ENCODE results near the gene CORO7. TPM values are rescaled to one million over a fixed set of nuclear protein-coding genes. Genes with fewer than 3 reads are reported as not detected.

CORO7 gene
- total RNA-seq, 4 donors from 2014 or later = 11.0 to 38.9 (median 17.8) TPM

DNA sequence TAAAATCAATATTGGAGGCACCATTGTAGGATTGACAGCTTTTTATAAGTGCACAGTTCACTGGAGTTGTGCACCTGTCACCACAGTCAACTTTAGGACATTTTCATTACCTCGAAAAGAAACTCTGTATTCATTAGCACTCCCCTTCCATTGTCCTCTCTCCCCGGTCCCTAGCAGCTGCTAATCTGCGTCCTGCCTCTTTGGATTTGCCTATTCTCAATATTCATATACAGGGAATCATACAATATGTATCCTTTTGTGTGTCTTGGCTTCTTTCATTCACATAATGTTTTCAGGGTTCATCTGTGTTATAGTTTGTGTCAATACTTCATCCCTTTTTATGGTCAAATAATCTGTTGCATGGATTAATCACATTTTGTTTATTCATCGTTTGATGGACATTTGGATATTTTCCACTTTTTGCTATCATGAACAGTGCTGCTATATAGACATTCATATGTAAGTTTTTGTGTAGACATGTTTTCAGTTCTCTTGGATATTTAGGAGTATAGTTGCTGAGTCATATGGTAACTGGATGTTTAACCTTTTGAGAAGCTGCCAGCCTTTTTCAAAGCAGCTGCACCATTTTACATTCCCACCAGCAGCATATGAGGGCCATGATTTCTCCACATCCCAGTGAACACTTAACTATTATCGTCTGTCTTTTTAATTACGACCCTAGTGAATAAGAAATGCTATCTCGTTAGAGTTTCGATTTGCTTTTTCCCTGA is 19.1 kb upstream of the CORO7 start:
- H3K27me3 ChIP-seq = no peaks in the 10 kb centered on the region
- WGBS, 2 donors (ENCODE audit: low coverage in 1 of 2) = 50 to 87% methylated on average over 8 of the region's 8 CpGs
- H3K4me3 ChIP-seq = no peak overlapping the region
- ATAC-seq = no peak
- no peaks in the 10 kb centered on the region for H3K4me1 ChIP-seq
- H3K27ac ChIP-seq = no peak overlapping the region
- no peaks in the 10 kb centered on the region for H3K9me3 ChIP-seq
- peaks cover 0 to 95% of the 10 kb centered on the region in 2 donors for H3K36me3 ChIP-seq
- TF ChIP-seq POLR2AphosphoS5 (IDR thresholded peaks at IDR 0.05) (no peak), EP300 (IDR thresholded peaks at IDR 0.05) (no peak), CTCF (IDR thresholded peaks at IDR 0.05) (no peak), POLR2A (IDR thresholded peaks at IDR 0.05) (no peak)

GRCh38 chr16:4433914-4434787 is 17.8 kb upstream of the CORO7 start:
- no peak overlapping the region for H3K4me3 ChIP-seq
- ATAC-seq = no peak
- H3K9me3 ChIP-seq = no peaks in the 10 kb centered on the region
- H3K27ac ChIP-seq = no peak overlapping the region
- no peaks in the 10 kb centered on the region for H3K27me3 ChIP-seq
- H3K4me1 ChIP-seq = no peaks in the 10 kb centered on the region
- TF ChIP-seq POLR2A (IDR thresholded peaks at IDR 0.05) (no peak), CTCF (IDR thresholded peaks at IDR 0.05) (no peak), POLR2AphosphoS5 (IDR thresholded peaks at IDR 0.05) (no peak), EP300 (IDR thresholded peaks at IDR 0.05) (no peak)
- WGBS, 2 donors (ENCODE audit: low coverage in 1 of 2) = 76 to 86% methylated on average over 3 to 9 of the region's 12 CpGs
- H3K36me3 ChIP-seq = peaks cover 0 to 82% of the 10 kb centered on the region in 2 donors

DNA sequence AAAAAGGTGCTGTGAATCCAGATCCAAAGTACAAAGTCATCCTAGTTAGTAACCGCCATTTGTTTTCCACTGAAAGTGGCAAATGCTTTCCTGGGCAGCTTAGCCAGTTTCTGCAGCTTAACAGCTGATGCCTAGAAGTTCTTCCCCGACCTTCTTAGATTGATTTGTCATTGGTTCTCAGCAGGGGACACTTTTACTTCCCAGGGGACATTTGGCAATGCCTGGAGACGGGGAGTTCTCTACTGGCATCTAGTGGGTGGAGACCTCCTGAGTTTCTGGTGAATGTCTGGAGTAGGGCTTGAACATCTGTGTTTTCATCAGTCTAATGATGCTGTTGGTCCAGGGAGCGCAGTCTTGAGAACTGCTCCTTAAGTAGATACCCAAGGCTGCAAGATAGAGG is 16.8 kb upstream of the CORO7 start:
- peaks cover 0 to 73% of the 10 kb centered on the region in 2 donors for H3K36me3 ChIP-seq
- 82 to 83% methylated on average over 4 of the region's 4 CpGs for WGBS, 2 donors (ENCODE audit: low coverage in 1 of 2)
- ATAC-seq = no peak
- TF ChIP-seq POLR2A (IDR thresholded peaks at IDR 0.05) (no peak), CTCF (IDR thresholded peaks at IDR 0.05) (no peak), POLR2AphosphoS5 (IDR thresholded peaks at IDR 0.05) (no peak), EP300 (IDR thresholded peaks at IDR 0.05) (no peak)
- no peak overlapping the region for H3K4me3 ChIP-seq
- no peaks in the 10 kb centered on the region for H3K27me3 ChIP-seq
- H3K4me1 ChIP-seq = peaks cover 0 to 5% (median 0%) of the 10 kb centered on the region in 3 donors
- no peak overlapping the region for H3K27ac ChIP-seq
- H3K9me3 ChIP-seq = no peaks in the 10 kb centered on the region

GRCh38 chr16:4431023-4431422 is 14.6 kb upstream of the CORO7 start:
- H3K27ac ChIP-seq = no peak overlapping the region
- peaks cover 0 to 55% of the 10 kb centered on the region in 2 donors for H3K36me3 ChIP-seq
- 76 to 78% methylated on average over 7 to 9 of the region's 9 CpGs for WGBS, 2 donors (ENCODE audit: low coverage in 1 of 2)
- H3K27me3 ChIP-seq = no peaks in the 10 kb centered on the region
- H3K4me1 ChIP-seq = peaks cover 0 to 23% (median 6%) of the 10 kb centered on the region in 3 donors
- no peaks in the 10 kb centered on the region for H3K9me3 ChIP-seq
- H3K4me3 ChIP-seq = no peak overlapping the region
- no peak for ATAC-seq
- TF ChIP-seq EP300 (IDR thresholded peaks at IDR 0.05) (no peak), CTCF (IDR thresholded peaks at IDR 0.05) (no peak), POLR2A (IDR thresholded peaks at IDR 0.05) (no peak), POLR2AphosphoS5 (IDR thresholded peaks at IDR 0.05) (no peak)

Data from gastroesophageal sphincter (tissue), 4 donors.